Hematopoietic multipotent progenitor cell treated with erythropoietin and hydrocortisone succinate and interleukin-3 and kit ligand, for 8 days (in vitro differentiated cells): ENCODE measurements around the gene ARHGEF3.

Experiments used
- DNase-seq: peaks from one replicate; pipeline ENCODE4 v3.0.0-alpha.2; 2015

ARHGEF3 gene

GRCh38 chr3:56792193-56792592 lies 9.6 kb downstream of the ARHGEF3 start:
- no peak for DNase-seq

- peak; percentile 22 for DNase-seq
These were observed 11.5 kb downstream of the ARHGEF3 start for GRCh38 chr3:56790016-56790821.

GRCh38 chr3:56789076-56789475 lies 12.7 kb downstream of the ARHGEF3 start:
- no peak for DNase-seq

- DNase-seq, result no peak
These were observed 13.2 kb downstream of the ARHGEF3 start for GRCh38 chr3:56788521-56788920.

GRCh38 chr3:56787784-56788256 lies 13.9 kb downstream of the ARHGEF3 start:
- DNase-seq, result no peak

GRCh38 chr3:56787258-56787775 lies 14.4 kb downstream of the ARHGEF3 start:
- DNase-seq, result no peak

GRCh38 chr3:56785499-56785898 lies 16.2 kb downstream of the ARHGEF3 start:
- DNase-seq, result no peak

GRCh38 chr3:56784448-56785001 lies 17.2 kb downstream of the ARHGEF3 start:
- DNase-seq, result no peak

- peak; percentile 45 for DNase-seq
These were observed 17.9 kb downstream of the ARHGEF3 start for GRCh38 chr3:56783644-56784447.

GRCh38 chr3:56782906-56783305 lies 18.8 kb downstream of the ARHGEF3 start:
- DNase-seq, result no peak

- DNase-seq, result no peak
These were observed 19.5 kb downstream of the ARHGEF3 start for GRCh38 chr3:56782215-56782614.

GRCh38 chr3:56781762-56782161 lies 20.0 kb downstream of the ARHGEF3 start:
- DNase-seq, result no peak

- no peak for DNase-seq
These were observed 20.8 kb downstream of the ARHGEF3 start for GRCh38 chr3:56780936-56781335.

GRCh38 chr3:56778893-56779292 lies 22.9 kb downstream of the ARHGEF3 start:
- no peak for DNase-seq

GRCh38 chr3:56776556-56776950 lies 25.2 kb downstream of the ARHGEF3 start:
- no peak for DNase-seq

GRCh38 chr3:56775838-56776555 lies 25.8 kb downstream of the ARHGEF3 start:
- DNase-seq, result no peak

- DNase-seq, result no peak
These were observed 26.3 kb downstream of the ARHGEF3 start for GRCh38 chr3:56775445-56775837.

- DNase-seq, result no peak
These were observed 27.8 kb downstream of the ARHGEF3 start for GRCh38 chr3:56773986-56774385.

- no peak for DNase-seq
These were observed 28.5 kb downstream of the ARHGEF3 start for GRCh38 chr3:56772952-56773938.

GRCh38 chr3:56771376-56771775 lies 30.4 kb downstream of the ARHGEF3 start:
- DNase-seq, result no peak

- no peak for DNase-seq
These were observed 32.5 kb downstream of the ARHGEF3 start for GRCh38 chr3:56769116-56769707.
